ENCODE measurements around the gene ACCSL.

ACCSL gene

DNA sequence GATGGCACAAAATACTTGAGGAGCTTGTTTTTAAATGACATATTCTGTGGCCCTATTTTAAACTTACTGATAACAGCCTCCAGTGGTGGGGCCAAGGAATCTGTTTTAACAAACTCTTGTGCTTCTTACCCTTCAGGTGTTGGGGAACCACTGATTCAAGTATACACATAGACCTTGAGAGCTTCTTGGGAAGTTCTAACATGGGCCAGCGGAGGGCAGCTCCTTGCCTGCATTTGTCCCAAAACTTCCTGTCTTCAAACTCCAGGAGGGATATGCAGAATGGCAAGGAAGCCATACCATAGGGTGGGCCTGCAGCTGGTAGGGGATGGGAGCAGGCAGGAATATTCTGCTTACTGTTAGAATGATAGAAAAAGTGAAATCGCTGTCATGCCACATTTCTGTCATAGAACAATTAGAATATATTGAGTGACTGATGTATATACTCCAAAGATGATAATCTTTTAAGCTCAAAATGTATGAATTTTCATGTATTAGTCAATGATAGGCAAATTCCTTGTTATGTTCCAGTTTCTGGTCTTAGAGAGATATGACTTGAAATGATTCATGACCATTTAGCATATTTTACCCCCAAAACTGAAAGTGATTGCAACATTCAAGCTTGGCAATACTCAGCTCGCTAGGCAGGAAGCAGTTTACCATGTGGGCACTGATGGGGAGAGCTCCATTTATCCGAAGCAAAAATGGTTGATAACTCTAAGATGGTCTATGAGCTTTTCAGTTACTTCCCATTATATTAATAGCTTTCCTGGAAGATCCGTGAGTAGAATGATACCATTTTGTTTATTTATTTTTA lies 56.9 kb downstream of the ACCSL start:
- DNase-seq, result no peak

DNA sequence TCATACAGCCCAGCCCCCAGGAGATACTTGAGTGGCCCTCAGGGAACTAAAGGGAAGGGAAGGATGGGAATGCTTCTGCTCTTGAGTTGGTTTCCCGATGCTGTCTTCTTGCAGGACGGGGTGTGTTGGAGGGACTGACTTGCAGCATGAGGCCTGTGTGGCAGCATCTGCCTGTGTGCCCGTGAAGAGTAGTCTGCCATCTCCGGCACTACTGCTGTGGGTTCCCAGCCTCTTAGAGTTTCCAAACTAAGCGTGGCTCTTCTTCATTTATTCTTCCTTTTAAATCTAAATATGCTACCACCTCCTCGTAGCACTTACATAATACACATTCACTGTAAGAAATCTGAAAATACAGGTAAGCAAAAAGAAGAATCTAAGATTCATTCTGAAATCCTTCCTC lies 60.5 kb downstream of the ACCSL start:
- DNase-seq, result no peak
